ENCODE results near the gene SGK1.

The SGK1 gene

GRCh38 chr6:134173366-134173725 lies 144.6 kb downstream of the SGK1 start:
- in situ Hi-C loops (cut with HindIII; ENCODE audit: low sequenced_read_pairs), result no loop called here

- in situ Hi-C loops (cut with HindIII; ENCODE audit: low sequenced_read_pairs), result no loop called here
These were observed 145.1 kb downstream of the SGK1 start for GRCh38 chr6:134172706-134173365.

GRCh38 chr6:134172020-134172705 lies 145.7 kb downstream of the SGK1 start:
- in situ Hi-C loops (cut with HindIII; ENCODE audit: low sequenced_read_pairs), result no loop called here

GRCh38 chr6:134171517-134171916 lies 146.4 kb downstream of the SGK1 start:
- in situ Hi-C loops (cut with HindIII; ENCODE audit: low sequenced_read_pairs), result no loop called here

- in situ Hi-C loops (cut with HindIII; ENCODE audit: low sequenced_read_pairs), result no loop called here
These were observed 147.1 kb downstream of the SGK1 start for GRCh38 chr6:134170844-134171243.

- in situ Hi-C loops (cut with HindIII; ENCODE audit: low sequenced_read_pairs), result loop anchor here (5.0 kb wide), 1 partner anchor 652 kb away; no protein-coding TSS in a partner anchor
These were observed 147.9 kb downstream of the SGK1 start for GRCh38 chr6:134169871-134170486.

GRCh38 chr6:134168590-134169208 lies 149.2 kb downstream of the SGK1 start:
- in situ Hi-C loops (cut with HindIII; ENCODE audit: low sequenced_read_pairs), result loop anchor here (5.0 kb wide), 1 partner anchor 654 kb away; no protein-coding TSS in a partner anchor

GRCh38 chr6:134166511-134167261 lies 151.2 kb downstream of the SGK1 start:
- in situ Hi-C loops (cut with HindIII; ENCODE audit: low sequenced_read_pairs), result loop anchor here (5.0 kb wide), 1 partner anchor 656 kb away; no protein-coding TSS in a partner anchor

- in situ Hi-C loops (cut with HindIII; ENCODE audit: low sequenced_read_pairs), result loop anchor here (5.0 kb wide), 1 partner anchor 657 kb away; no protein-coding TSS in a partner anchor
These were observed 152.2 kb downstream of the SGK1 start for GRCh38 chr6:134165561-134166201.

- in situ Hi-C loops (cut with HindIII; ENCODE audit: low sequenced_read_pairs), result no loop called here
These were observed 153.6 kb downstream of the SGK1 start for GRCh38 chr6:134164300-134164699.

GRCh38 chr6:134162932-134163331 lies 155.0 kb downstream of the SGK1 start:
- in situ Hi-C loops (cut with HindIII; ENCODE audit: low sequenced_read_pairs), result no loop called here

- in situ Hi-C loops (cut with HindIII; ENCODE audit: low sequenced_read_pairs), result no loop called here
These were observed 156.9 kb downstream of the SGK1 start for GRCh38 chr6:134161041-134161440.

- in situ Hi-C loops (cut with HindIII; ENCODE audit: low sequenced_read_pairs), result no loop called here
These were observed 165.0 kb downstream of the SGK1 start for GRCh38 chr6:134152767-134153485.

GRCh38 chr6:134148566-134148965 lies 169.3 kb downstream of the SGK1 start:
- in situ Hi-C loops (cut with HindIII; ENCODE audit: low sequenced_read_pairs), result no loop called here

- in situ Hi-C loops (cut with HindIII; ENCODE audit: low sequenced_read_pairs), result no loop called here
These were observed 170.8 kb downstream of the SGK1 start for GRCh38 chr6:134147034-134147533.

- in situ Hi-C loops (cut with HindIII; ENCODE audit: low sequenced_read_pairs), result no loop called here
These were observed 171.5 kb downstream of the SGK1 start for GRCh38 chr6:134146268-134147033.

GRCh38 chr6:134145786-134146185 lies 172.1 kb downstream of the SGK1 start:
- in situ Hi-C loops (cut with HindIII; ENCODE audit: low sequenced_read_pairs), result no loop called here

- in situ Hi-C loops (cut with HindIII; ENCODE audit: low sequenced_read_pairs), result no loop called here
These were observed 179.5 kb downstream of the SGK1 start for GRCh38 chr6:134138226-134138975.
